Keratinocyte (primary cell): ENCODE data around the gene RNF13.

Experiments
- EZH2 ChIP-seq: IDR thresholded peaks from one replicate; pipeline ENCODE4 v1.6.1; 2012; ENCODE audit warnings: inconsistent platforms, mild to moderate bottlenecking, low read length, moderate library complexity
- TF ChIP-seq, protein P1 (sequence below), 3 experiments: IDR thresholded peaks in 1 of 3; conservative IDR thresholded peaks in 1 of 3; optimal IDR thresholded peaks in 1 of 3; 2 replicates in 2 of 3; 3 replicates in 1 of 3; pipeline versions ENCODE3 to v1.5.1; 2011; ENCODE audit warnings: low read length in 3 of 3, mild to moderate bottlenecking in 3 of 3, moderate library complexity in 2 of 3, control low read depth in 1 of 3, inconsistent platforms in 1 of 3; ENCODE audit not compliant: insufficient read depth in 2 of 3; ENCODE audit errors: extremely low read depth in 1 of 3

DNA sequence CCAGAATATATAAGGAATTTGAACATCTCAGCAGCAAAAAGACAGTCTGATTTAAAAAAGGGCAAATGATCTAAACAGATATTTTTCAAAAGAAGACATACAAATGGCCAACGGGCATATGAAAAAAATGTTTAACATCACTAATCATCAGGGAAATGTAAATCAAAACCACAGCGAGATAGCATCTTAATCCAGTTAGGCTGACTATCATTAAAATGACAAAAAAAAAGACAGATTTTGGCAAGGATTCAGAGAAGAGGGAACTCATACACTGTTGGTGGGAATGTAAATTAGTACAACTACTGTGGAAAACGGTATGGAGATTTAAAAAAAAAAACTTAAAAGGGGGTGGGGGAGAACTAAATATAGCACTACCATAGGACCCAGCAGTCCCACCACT is 47.9 kb downstream of the RNF13 start:
- TF ChIP-seq, protein P1, sequence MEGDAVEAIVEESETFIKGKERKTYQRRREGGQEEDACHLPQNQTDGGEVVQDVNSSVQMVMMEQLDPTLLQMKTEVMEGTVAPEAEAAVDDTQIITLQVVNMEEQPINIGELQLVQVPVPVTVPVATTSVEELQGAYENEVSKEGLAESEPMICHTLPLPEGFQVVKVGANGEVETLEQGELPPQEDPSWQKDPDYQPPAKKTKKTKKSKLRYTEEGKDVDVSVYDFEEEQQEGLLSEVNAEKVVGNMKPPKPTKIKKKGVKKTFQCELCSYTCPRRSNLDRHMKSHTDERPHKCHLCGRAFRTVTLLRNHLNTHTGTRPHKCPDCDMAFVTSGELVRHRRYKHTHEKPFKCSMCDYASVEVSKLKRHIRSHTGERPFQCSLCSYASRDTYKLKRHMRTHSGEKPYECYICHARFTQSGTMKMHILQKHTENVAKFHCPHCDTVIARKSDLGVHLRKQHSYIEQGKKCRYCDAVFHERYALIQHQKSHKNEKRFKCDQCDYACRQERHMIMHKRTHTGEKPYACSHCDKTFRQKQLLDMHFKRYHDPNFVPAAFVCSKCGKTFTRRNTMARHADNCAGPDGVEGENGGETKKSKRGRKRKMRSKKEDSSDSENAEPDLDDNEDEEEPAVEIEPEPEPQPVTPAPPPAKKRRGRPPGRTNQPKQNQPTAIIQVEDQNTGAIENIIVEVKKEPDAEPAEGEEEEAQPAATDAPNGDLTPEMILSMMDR (optimal IDR thresholded peaks at IDR 0.05 in 1 of 3, IDR thresholded peaks at IDR 0.05 in 1 of 3, conservative IDR thresholded peaks at IDR 0.05 in 1 of 3; ENCODE audit: extremely low read depth in 1 of 3, insufficient read depth in 2 of 3, low read length in 3 of 3) = no peak
- TF ChIP-seq EZH2 = no peak
